ENCODE results near the gene SLC38A11. TPM values are rescaled to one million over a fixed set of nuclear protein-coding genes. Genes with fewer than 3 reads are reported as not detected.
"Not testable (repeated sequence)": the region's sequence is repeated elsewhere in the genome, so short reads cannot be mapped to it uniquely, and the experiment has no call there.

SLC38A11 gene
- polyA plus RNA-seq, 1 donor (not counting 4 experiments of a cell fraction or from before 2014, with no cell fraction given), result not detected

GRCh38 chr2:164867779-164868397 is 87.4 kb downstream of the SLC38A11 start:
- H2AFZ ChIP-seq (ENCODE audit: control insufficient read depth, low read length), result no peak overlapping the region
- DNase-seq (ENCODE audit: low read depth, low spot score) (no peak), FAIRE-seq (no peak)

GRCh38 chr2:164866381-164866780 is 88.9 kb downstream of the SLC38A11 start:
- FAIRE-seq, result peak; percentile 73
- not testable (repeated sequence) for H3K27ac ChIP-seq (ENCODE audit: control insufficient read depth, insufficient read depth, low read length)

More at GRCh38 chr2:164867779-164868397, 87.4 kb downstream of the SLC38A11 start:
- Histone ChIP-seq H3K9me3 (ENCODE audit: control insufficient read depth, low read depth, low read length) (no peaks in the 10 kb centered on the region), H3K36me3 (ENCODE audit: control insufficient read depth in 2 of 2, extremely low read depth in 1 of 2, insufficient read depth in 2 of 2, low read length in 2 of 2) (no peaks in the 10 kb centered on the region), H3K4me2 (ENCODE audit: control insufficient read depth, extremely low read depth, insufficient read depth, low read depth, low read length) (no peak overlapping the region), H3K27me3 (ENCODE audit: control insufficient read depth, extremely low read depth, insufficient read depth, low read length) (no peaks in the 10 kb centered on the region), H3K9ac (ENCODE audit: control insufficient read depth, extremely low read depth, insufficient read depth, low read length) (no peak overlapping the region), H3K27ac (ENCODE audit: control insufficient read depth, insufficient read depth, low read length) (no peak overlapping the region), H3K79me2 (ENCODE audit: control insufficient read depth, insufficient read depth, low read length) (no peaks in the 10 kb centered on the region), H3K9me1 (ENCODE audit: control insufficient read depth, extremely low read depth, insufficient read depth, low read length) (no peaks in the 10 kb centered on the region), H3K4me3 (ENCODE audit: control insufficient read depth in 2 of 3, extremely low read depth in 1 of 3, insufficient read depth in 2 of 3, low read depth in 1 of 3, low read length in 3 of 3) (no peak overlapping the region), H4K20me1 (ENCODE audit: control insufficient read depth, extremely low read depth, insufficient read depth, low read length) (no peaks in the 10 kb centered on the region), H3K4me1 (ENCODE audit: control insufficient read depth, extremely low read depth, insufficient read depth, low read length) (peaks cover 10% of the 10 kb centered on the region)
- dilution Hi-C loops (cut with MboI; ENCODE audit: extremely low pct_ligation_motif_present, low sequenced_read_pairs), result no loop called here
- TF ChIP-seq CTCF (optimal IDR thresholded peaks at IDR 0.05 in 1 of 3, IDR thresholded peaks at IDR 0.05 in 1 of 3, conservative IDR thresholded peaks at IDR 0.05 in 1 of 3; ENCODE audit: extremely low read depth in 1 of 3, insufficient read depth in 2 of 3, low read length in 3 of 3), result no peak

GRCh38 chr2:164860694-164861042 is 94.7 kb downstream of the SLC38A11 start:
- no peaks in the 10 kb centered on the region for H4K20me1 ChIP-seq (ENCODE audit: control insufficient read depth, extremely low read depth, insufficient read depth, low read length)
- no peak overlapping the region for H2AFZ ChIP-seq (ENCODE audit: control insufficient read depth, low read length)
- no peak overlapping the region for H3K27ac ChIP-seq (ENCODE audit: control insufficient read depth, insufficient read depth, low read length)
- no peaks in the 10 kb centered on the region for H3K79me2 ChIP-seq (ENCODE audit: control insufficient read depth, insufficient read depth, low read length)
- peaks cover 8% of the 10 kb centered on the region for H3K4me1 ChIP-seq (ENCODE audit: control insufficient read depth, extremely low read depth, insufficient read depth, low read length)
- H3K9ac ChIP-seq (ENCODE audit: control insufficient read depth, extremely low read depth, insufficient read depth, low read length), result no peak overlapping the region
- FAIRE-seq, result no peak
- no peaks in the 10 kb centered on the region for H3K9me1 ChIP-seq (ENCODE audit: control insufficient read depth, extremely low read depth, insufficient read depth, low read length)
- H3K36me3 ChIP-seq (ENCODE audit: control insufficient read depth in 2 of 2, extremely low read depth in 1 of 2, insufficient read depth in 2 of 2, low read length in 2 of 2), result no peaks in the 10 kb centered on the region
- DNase-seq (ENCODE audit: low read depth, low spot score), result no peak
- no peaks in the 10 kb centered on the region for H3K27me3 ChIP-seq (ENCODE audit: control insufficient read depth, extremely low read depth, insufficient read depth, low read length)
- no peak overlapping the region for H3K4me2 ChIP-seq (ENCODE audit: control insufficient read depth, extremely low read depth, insufficient read depth, low read depth, low read length)
- H3K9me3 ChIP-seq (ENCODE audit: control insufficient read depth, low read depth, low read length), result no peaks in the 10 kb centered on the region
- dilution Hi-C loops (cut with MboI; ENCODE audit: extremely low pct_ligation_motif_present, low sequenced_read_pairs), result no loop called here
- no peak overlapping the region for H3K4me3 ChIP-seq (ENCODE audit: control insufficient read depth in 2 of 3, extremely low read depth in 1 of 3, insufficient read depth in 2 of 3, low read depth in 1 of 3, low read length in 3 of 3)
- no peak for TF ChIP-seq EZH2 (IDR thresholded peaks at IDR 0.05; ENCODE audit: low read length)

More at GRCh38 chr2:164866381-164866780, 88.9 kb downstream of the SLC38A11 start:
- H3K36me3 ChIP-seq (ENCODE audit: control insufficient read depth in 2 of 2, extremely low read depth in 1 of 2, insufficient read depth in 2 of 2, low read length in 2 of 2); H3K79me2 ChIP-seq (ENCODE audit: control insufficient read depth, insufficient read depth, low read length); H3K4me3 ChIP-seq (ENCODE audit: control insufficient read depth in 2 of 3, extremely low read depth in 1 of 3, insufficient read depth in 2 of 3, low read depth in 1 of 3, low read length in 3 of 3); H4K20me1 ChIP-seq (ENCODE audit: control insufficient read depth, extremely low read depth, insufficient read depth, low read length); DNase-seq (ENCODE audit: low read depth, low spot score); H3K9ac ChIP-seq (ENCODE audit: control insufficient read depth, extremely low read depth, insufficient read depth, low read length); H3K27me3 ChIP-seq (ENCODE audit: control insufficient read depth, extremely low read depth, insufficient read depth, low read length); H3K4me1 ChIP-seq (ENCODE audit: control insufficient read depth, extremely low read depth, insufficient read depth, low read length); dilution Hi-C loops (cut with MboI; ENCODE audit: extremely low pct_ligation_motif_present, low sequenced_read_pairs); H2AFZ ChIP-seq (ENCODE audit: control insufficient read depth, low read length); H3K9me1 ChIP-seq (ENCODE audit: control insufficient read depth, extremely low read depth, insufficient read depth, low read length); H3K9me3 ChIP-seq (ENCODE audit: control insufficient read depth, low read depth, low read length): not testable (repeated sequence)
- H3K4me2 ChIP-seq (ENCODE audit: control insufficient read depth, extremely low read depth, insufficient read depth, low read depth, low read length), result peak overlapping the region; percentile 6

- H3K9me3 ChIP-seq (ENCODE audit: control insufficient read depth, low read depth, low read length); H3K27me3 ChIP-seq (ENCODE audit: control insufficient read depth, extremely low read depth, insufficient read depth, low read length); H3K4me3 ChIP-seq (ENCODE audit: control insufficient read depth in 2 of 3, extremely low read depth in 1 of 3, insufficient read depth in 2 of 3, low read depth in 1 of 3, low read length in 3 of 3); dilution Hi-C loops (cut with MboI; ENCODE audit: extremely low pct_ligation_motif_present, low sequenced_read_pairs); H3K9me1 ChIP-seq (ENCODE audit: control insufficient read depth, extremely low read depth, insufficient read depth, low read length); H3K27ac ChIP-seq (ENCODE audit: control insufficient read depth, insufficient read depth, low read length); H4K20me1 ChIP-seq (ENCODE audit: control insufficient read depth, extremely low read depth, insufficient read depth, low read length); H3K36me3 ChIP-seq (ENCODE audit: control insufficient read depth in 2 of 2, extremely low read depth in 1 of 2, insufficient read depth in 2 of 2, low read length in 2 of 2); H3K9ac ChIP-seq (ENCODE audit: control insufficient read depth, extremely low read depth, insufficient read depth, low read length); H3K4me1 ChIP-seq (ENCODE audit: control insufficient read depth, extremely low read depth, insufficient read depth, low read length); H3K79me2 ChIP-seq (ENCODE audit: control insufficient read depth, insufficient read depth, low read length); DNase-seq (ENCODE audit: low read depth, low spot score): not testable (repeated sequence)
- peak; percentile 46 for FAIRE-seq
- Histone ChIP-seq H3K4me2 (ENCODE audit: control insufficient read depth, extremely low read depth, insufficient read depth, low read depth, low read length) (peak overlapping the region; percentile 62), H2AFZ (ENCODE audit: control insufficient read depth, low read length) (peak overlapping the region; percentile 81)
Observed at GRCh38 chr2:164859906-164860693, 95.2 kb downstream of the SLC38A11 start.

Data from keratinocyte (primary cell).